ENCODE results near the gene NELL2.

Gene NELL2

GRCh38 chr12:44603701-44604100 lies 272.4 kb downstream of the NELL2 start:
- no peak for DNase-seq

- no peak for DNase-seq
Observed at GRCh38 chr12:44592626-44593025, 283.5 kb downstream of the NELL2 start.

GRCh38 chr12:44589697-44590096 lies 286.4 kb downstream of the NELL2 start:
- no peak for DNase-seq

- no peak for DNase-seq
Observed at GRCh38 chr12:44588651-44589050, 287.5 kb downstream of the NELL2 start.

- DNase-seq: no peak
Observed at GRCh38 chr12:44584625-44585024, 291.5 kb downstream of the NELL2 start.

GRCh38 chr12:44582521-44582920 lies 293.6 kb downstream of the NELL2 start:
- DNase-seq: no peak

GRCh38 chr12:44581642-44582242 lies 294.4 kb downstream of the NELL2 start:
- DNase-seq: no peak

- no peak for DNase-seq
Observed at GRCh38 chr12:44574586-44574985, 301.5 kb downstream of the NELL2 start.

GRCh38 chr12:44573723-44574122 lies 302.4 kb downstream of the NELL2 start:
- DNase-seq: no peak

- no peak for DNase-seq
Observed at GRCh38 chr12:44571006-44571550, 305.0 kb downstream of the NELL2 start.

GRCh38 chr12:44570036-44570583 lies 306.0 kb downstream of the NELL2 start:
- DNase-seq: no peak

GRCh38 chr12:44565163-44565562 lies 311.0 kb downstream of the NELL2 start:
- no peak for DNase-seq

GRCh38 chr12:44563486-44563885 lies 312.6 kb downstream of the NELL2 start:
- DNase-seq: no peak

GRCh38 chr12:44558340-44559100 lies 317.6 kb downstream of the NELL2 start:
- DNase-seq: no peak

- no peak for DNase-seq
Observed at GRCh38 chr12:44555454-44555853, 320.7 kb downstream of the NELL2 start.

- DNase-seq: no peak
Observed at GRCh38 chr12:44551631-44552030, 324.5 kb downstream of the NELL2 start.

GRCh38 chr12:44550377-44550776 lies 325.7 kb downstream of the NELL2 start:
- DNase-seq: no peak

- no peak for DNase-seq
Observed at GRCh38 chr12:44546060-44546459, 330.1 kb downstream of the NELL2 start.

GRCh38 chr12:44544018-44544417 lies 332.1 kb downstream of the NELL2 start:
- DNase-seq: no peak

GRCh38 chr12:44542716-44543115 lies 333.4 kb downstream of the NELL2 start:
- DNase-seq: no peak

GRCh38 chr12:44537354-44537753 lies 338.8 kb downstream of the NELL2 start:
- DNase-seq: no peak

GRCh38 chr12:44532940-44533339 lies 343.2 kb downstream of the NELL2 start:
- no peak for DNase-seq

GRCh38 chr12:44531320-44531971 lies 344.7 kb downstream of the NELL2 start:
- DNase-seq: no peak

Data from NCI-H1048 (cell line).